HCT116 (cell line): ENCODE results near the gene KCNK6.

Source experiments
- POLR2A ChIP-seq: IDR thresholded peaks from 2 replicates; pipeline ENCODE4 v1.7.0; 2011; ENCODE audit warnings: borderline replicate concordance; ENCODE audit not compliant: insufficient read depth, insufficient read length; ENCODE audit errors: extremely low read depth
- TF ChIP-seq, protein P1 (sequence below), 3 experiments: fragments of 200-600 bp in 1 of 3; sonication (generic) in 1 of 3; IDR thresholded peaks in 2 of 3; conservative IDR thresholded peaks in 1 of 3; 2 replicates each; pipeline ENCODE4 v1.5.1; 2012 to 2017; ENCODE audit warnings: low read depth in 2 of 3, low read length in 2 of 3, antibody characterized with exemption in 1 of 3, borderline replicate concordance in 1 of 3, control low read depth in 1 of 3, mild to moderate bottlenecking in 1 of 3, mixed read lengths in 1 of 3, mixed run types in 1 of 3, moderate library complexity in 1 of 3; ENCODE audit not compliant: insufficient read depth in 1 of 3

DNA sequence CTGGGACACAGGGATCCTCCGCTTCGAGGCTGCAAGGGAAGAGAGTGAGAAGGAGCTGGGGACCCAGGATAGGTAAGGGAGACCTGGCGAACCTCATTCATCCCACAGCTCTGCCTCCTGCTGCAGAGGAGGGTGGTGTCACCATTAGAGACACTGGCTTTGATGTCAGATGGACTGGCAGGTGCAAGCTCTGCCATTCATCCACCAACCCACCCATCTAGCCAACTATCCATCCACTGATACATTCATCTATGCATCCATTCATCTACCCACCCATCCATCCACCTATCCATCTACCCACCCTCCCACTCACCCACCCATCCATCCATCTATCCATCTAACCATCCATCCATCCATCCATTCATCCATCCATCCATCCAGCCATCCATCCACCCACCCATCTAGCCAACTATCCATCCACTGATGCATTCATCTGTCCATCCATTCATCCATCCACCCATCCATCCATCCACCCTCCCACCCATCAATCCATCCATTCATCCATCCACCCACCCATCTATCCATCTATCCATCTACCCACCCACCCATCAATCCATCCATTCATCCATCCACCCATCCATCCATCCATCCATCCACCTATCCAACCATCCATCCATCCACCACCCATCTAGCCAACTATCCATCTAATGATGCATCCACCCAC lies 9.9 kb upstream of the KCNK6 start:
- TF ChIP-seq, protein P1, sequence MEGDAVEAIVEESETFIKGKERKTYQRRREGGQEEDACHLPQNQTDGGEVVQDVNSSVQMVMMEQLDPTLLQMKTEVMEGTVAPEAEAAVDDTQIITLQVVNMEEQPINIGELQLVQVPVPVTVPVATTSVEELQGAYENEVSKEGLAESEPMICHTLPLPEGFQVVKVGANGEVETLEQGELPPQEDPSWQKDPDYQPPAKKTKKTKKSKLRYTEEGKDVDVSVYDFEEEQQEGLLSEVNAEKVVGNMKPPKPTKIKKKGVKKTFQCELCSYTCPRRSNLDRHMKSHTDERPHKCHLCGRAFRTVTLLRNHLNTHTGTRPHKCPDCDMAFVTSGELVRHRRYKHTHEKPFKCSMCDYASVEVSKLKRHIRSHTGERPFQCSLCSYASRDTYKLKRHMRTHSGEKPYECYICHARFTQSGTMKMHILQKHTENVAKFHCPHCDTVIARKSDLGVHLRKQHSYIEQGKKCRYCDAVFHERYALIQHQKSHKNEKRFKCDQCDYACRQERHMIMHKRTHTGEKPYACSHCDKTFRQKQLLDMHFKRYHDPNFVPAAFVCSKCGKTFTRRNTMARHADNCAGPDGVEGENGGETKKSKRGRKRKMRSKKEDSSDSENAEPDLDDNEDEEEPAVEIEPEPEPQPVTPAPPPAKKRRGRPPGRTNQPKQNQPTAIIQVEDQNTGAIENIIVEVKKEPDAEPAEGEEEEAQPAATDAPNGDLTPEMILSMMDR (IDR thresholded peaks at IDR 0.05 in 2 of 3, conservative IDR thresholded peaks at IDR 0.05 in 1 of 3; ENCODE audit: borderline replicate concordance in 1 of 3, insufficient read depth in 1 of 3, low read depth in 2 of 3, low read length in 2 of 3): no peak
- TF ChIP-seq POLR2A: no peak
